GM12878 (cell line): ENCODE data around the gene POU6F2. TPM values are rescaled to one million over a fixed set of nuclear protein-coding genes. Genes with fewer than 3 reads are reported as not detected.

Source experiments
- ATAC-seq: fragments of 200-7000 bp; cut with Tn5 transposase; 3 replicates; pipeline ENCODE4 v1.9.1; 2020; ENCODE audit warnings: mild to moderate bottlenecking, moderate library complexity
- BruUV-seq: library from RNA; stranded (reverse); fragments of 400-500 nt; replicated peaks from 2 replicates; lab custom pipeline; 2021; lab: Mats Ljungman, UMichigan
- CTCF ChIA-PET: fragments of 300-600 bp; sonication (Branson Sonifier 250); formaldehyde crosslinking; extraction: SDS; loops from one replicate; lab custom pipeline; 2021; ENCODE audit warnings: inconsistent platforms; lab: Yijun Ruan, JAX
- POLR2A ChIA-PET: fragments of 350-600 bp; formaldehyde crosslinking; extraction: SDS; loops from one replicate; lab custom pipeline; 2021; ENCODE audit warnings: inconsistent platforms; lab: Charles Lee
- RAD21 ChIA-PET: fragments of 300-600 bp; sonication (Branson Sonifier 250); formaldehyde crosslinking; loops from one replicate; lab custom pipeline; 2023; ENCODE audit warnings: antibody characterized with exemption; ENCODE audit not compliant: unreplicated experiment; lab: Charles Lee
- SMC1A ChIA-PET: fragments of 300-600 bp; sonication (Branson Sonifier 250); formaldehyde crosslinking; loops from one replicate; lab custom pipeline; 2023; ENCODE audit not compliant: unreplicated experiment, uncharacterized antibody; lab: Charles Lee
- DNase-seq: peaks from one replicate; pipeline ENCODE4 v3.0.0-alpha.2; 2011; ENCODE audit warnings: low read depth, low spot score
- FAIRE-seq: peaks from 3 replicates; lab custom pipeline; 2011; peaks lifted over from hg19 to GRCh38; lab: Jason Lieb, UNC
- H2AFZ ChIP-seq: 2 replicates; pipeline ENCODE4 v1.6.0; 2011; ENCODE audit warnings: low read depth, low read length, control low read depth; ENCODE audit not compliant: control insufficient read depth
- H3K27ac ChIP-seq: 2 replicates; pipeline ENCODE4 v1.5.1; 2011; ENCODE audit warnings: control low read depth; ENCODE audit not compliant: control insufficient read depth, insufficient read depth
- H3K27me3 ChIP-seq, 2 experiments: replicated peaks in 1 of 2; 2 replicates each; pipeline versions ENCODE4 v1.6.0 to v1.6.1; 2011; ENCODE audit warnings: low read length in 1 of 2; ENCODE audit not compliant: control insufficient read depth in 2 of 2, insufficient read depth in 2 of 2
- H3K36me3 ChIP-seq, 2 experiments: 2 replicates each; pipeline ENCODE4 v1.5.1; 2011; ENCODE audit warnings: low read length in 1 of 2; ENCODE audit not compliant: control insufficient read depth in 2 of 2, insufficient read depth in 2 of 2
- H3K4me1 ChIP-seq: 2 replicates; pipeline ENCODE4 v1.6.1; 2011; ENCODE audit warnings: mild to moderate bottlenecking, low read length, moderate library complexity, mixed read lengths; ENCODE audit not compliant: control insufficient read depth, insufficient read depth
- H3K4me2 ChIP-seq: 2 replicates; pipeline ENCODE4 v1.6.0; 2011; ENCODE audit warnings: control low read depth; ENCODE audit not compliant: control insufficient read depth, insufficient read depth
- H3K4me3 ChIP-seq: fragments of 200-600 bp; sonication (generic); 2 replicates; pipeline ENCODE4 v1.5.1; 2016
- H3K79me2 ChIP-seq: 2 replicates; pipeline ENCODE4 v1.6.0; 2011; ENCODE audit warnings: low read length; ENCODE audit not compliant: control insufficient read depth, insufficient read depth
- H3K9ac ChIP-seq: 2 replicates; pipeline ENCODE4 v1.8.0; 2011; ENCODE audit warnings: low read length, control low read depth, mixed read lengths; ENCODE audit not compliant: control insufficient read depth, insufficient read depth
- H3K9me3 ChIP-seq: replicated peaks from 3 replicates; pipeline ENCODE4 v1.5.1; 2011; ENCODE audit warnings: mild to moderate bottlenecking, low read length; ENCODE audit not compliant: control insufficient read depth, insufficient read depth
- H4K20me1 ChIP-seq: 2 replicates; pipeline ENCODE4 v1.6.0; 2011; ENCODE audit not compliant: control insufficient read depth, insufficient read depth
- CEBPB ChIP-seq, 2 experiments: fragments of 150-350 bp in 1 of 2; IDR thresholded peaks; 2 replicates each; pipeline ENCODE4 v1.6.1; 2012 to 2014; ENCODE audit warnings: low read depth in 2 of 2, low read length in 2 of 2, borderline replicate concordance in 1 of 2, inconsistent platforms in 1 of 2
- CHD4 ChIP-seq: fragments of 200-600 bp; sonication (generic); IDR thresholded peaks from 2 replicates; pipeline ENCODE4 v1.6.1; 2016; ENCODE audit warnings: mild to moderate bottlenecking
- ESRRA ChIP-seq: IDR thresholded peaks from 2 replicates; pipeline ENCODE4 v1.6.1; 2012; ENCODE audit warnings: mild to moderate bottlenecking, low read length, improper control_type of control experiment
- GABPA ChIP-seq: IDR thresholded peaks from 2 replicates; pipeline ENCODE4 v1.6.1; 2014; ENCODE audit warnings: antibody characterized with exemption, low read depth, mild to moderate bottlenecking, inconsistent platforms
- IKZF1 ChIP-seq: fragments of 450-650 bp; conservative IDR thresholded peaks from 2 replicates; pipeline ENCODE4 v1.6.1; 2017; ENCODE audit warnings: antibody characterized with exemption, mild to moderate bottlenecking
- JUNB ChIP-seq: IDR thresholded peaks from 2 replicates; pipeline ENCODE4 v1.6.1; 2016; ENCODE audit warnings: antibody characterized with exemption, mild to moderate bottlenecking
- MYC ChIP-seq: IDR thresholded peaks from 2 replicates; pipeline ENCODE4 v1.6.1; 2011; ENCODE audit warnings: mild to moderate bottlenecking, low read length, moderate library complexity, inconsistent platforms; ENCODE audit not compliant: insufficient read depth, insufficient replicate concordance, insufficient read length, severe bottlenecking
- NFXL1 ChIP-seq: fragments of 450-650 bp; IDR thresholded peaks from 2 replicates; pipeline ENCODE4 v1.6.1; 2017; ENCODE audit warnings: antibody characterized with exemption, mild to moderate bottlenecking, borderline replicate concordance
- NR2C1 ChIP-seq: fragments of 450-650 bp; IDR thresholded peaks from 2 replicates; pipeline ENCODE4 v1.6.1; 2017; ENCODE audit warnings: antibody characterized with exemption, mild to moderate bottlenecking, moderate library complexity
- POLR2A ChIP-seq: IDR thresholded peaks from 2 replicates; pipeline ENCODE4 v1.6.1; 2011; ENCODE audit warnings: low read depth, mild to moderate bottlenecking, low read length
- SIN3A ChIP-seq: IDR thresholded peaks from 2 replicates; pipeline ENCODE4 v1.6.1; 2012; ENCODE audit warnings: low read depth, low read length, improper control_type of control experiment
- TAF1 ChIP-seq: IDR thresholded peaks from 2 replicates; pipeline ENCODE4 v1.6.1; 2011; ENCODE audit warnings: mild to moderate bottlenecking, low read depth, low read length, borderline replicate concordance
- YBX1 ChIP-seq: fragments of 450-650 bp; IDR thresholded peaks from 2 replicates; pipeline ENCODE4 v1.6.1; 2016; ENCODE audit warnings: antibody characterized with exemption
- whole genome bisulfite sequencing: methylation state at CpG from one replicate; pipeline ENCODE4 v1.1.6; 2016; ENCODE audit warnings: low lambda C conversion rate; ENCODE audit not compliant: insufficient replicate concordance, insufficient coverage; ENCODE audit errors: missing lambda C conversion rate; 5-methylcytosine and 5-hydroxymethylcytosine counted together
- in situ Hi-C: fragments of 300-500 bp; cut with MboI; formaldehyde crosslinking; loops from 9 replicates; pipeline ENCODE4 v1.14.3; 2018; ENCODE audit warnings: mixed read lengths
- intact Hi-C: fragments of 100-400 bp; cut with micrococcal nuclease; formaldehyde crosslinking; loops from one replicate; pipeline ENCODE4 v1.14.2; 2022; ENCODE audit not compliant: unreplicated experiment
- polyA plus RNA-seq, 11 experiments: library from polyadenylated mRNA; depleted of rRNA in 4 of 11; unstranded in 6 of 11; stranded (reverse) in 5 of 11; fragments of >200 nt; fragmentation: Nextera tagmentation in 4 of 11; fragmentation: Illumina TruSeq in 1 of 11; extraction: Ambion mirVana in 4 of 11; extraction: Trizol in 1 of 11; gene quantifications; 1 replicate in 1 of 11; 2 replicates in 10 of 11; pipeline versions ENCODE4 v1.2.1 to v1.2.3, GENCODE V29; 2011 to 2016; ENCODE audit warnings: inconsistent platforms in 2 of 11, missing spikeins in 2 of 11, low read depth in 1 of 11
- total RNA-seq, 4 experiments: library from RNA; depleted of rRNA in 3 of 4; stranded (reverse); fragments of >200 nt in 3 of 4; fragmentation: Illumina TruSeq in 1 of 4; extraction: Trizol in 1 of 4; gene quantifications; 2 replicates each; pipeline versions ENCODE4 v1.2.1 to v1.2.3, GENCODE V29; 2013 to 2021
- TF ChIP-seq, protein P1 (sequence below): fragments of 450-650 bp; IDR thresholded peaks from 2 replicates; pipeline ENCODE4 v1.6.1; 2017; ENCODE audit warnings: mild to moderate bottlenecking, low read depth, inconsistent platforms; ENCODE audit not compliant: poor library complexity, severe bottlenecking

POU6F2 gene
- total and polyA plus RNA-seq, 10 of the 15 experiments (the other 5 are each of a cell fraction or from before 2014, with no cell fraction given) = 0.10 TPM; not detected in 9

DNA sequence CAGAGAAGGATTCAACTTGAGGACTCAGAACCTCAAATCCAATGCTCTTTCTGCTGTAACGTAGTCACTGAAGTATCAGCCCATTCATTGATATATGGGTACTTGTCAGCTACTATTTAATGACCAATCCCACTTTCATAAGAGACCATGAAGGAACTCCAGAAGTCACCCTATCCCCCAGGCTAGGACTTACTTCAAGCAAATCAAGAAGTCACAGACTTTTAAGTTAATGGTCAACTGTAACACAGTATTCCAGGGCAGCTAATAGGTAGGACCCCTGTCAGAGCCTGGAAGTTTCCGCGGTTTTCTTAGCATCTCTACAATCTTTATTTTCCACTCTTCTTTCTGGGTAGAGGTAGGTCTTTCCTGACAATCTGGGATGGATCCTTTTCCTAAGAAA lies 269.9 kb downstream of the POU6F2 start:
- Histone ChIP-seq H3K79me2 (no peaks in the 10 kb centered on the region), H3K27me3 (no peaks in the 10 kb centered on the region; a peak in 1 of 4 replicates), H3K4me1 (no peaks in the 10 kb centered on the region), H2AFZ (no peak overlapping the region), H3K9me3 (no peaks in the 10 kb centered on the region), H3K36me3 (no peaks in the 10 kb centered on the region), H3K4me3 (no peak overlapping the region), H3K27ac (no peak overlapping the region), H3K4me2 (no peak overlapping the region), H4K20me1 (no peaks in the 10 kb centered on the region), H3K9ac (no peak overlapping the region)
- WGBS = 53% methylated on average over 3 of the region's 3 CpGs
- intact Hi-C loops (no loop called here), in situ Hi-C loops (no loop called here)
- ChIA-PET RAD21 (no interaction called here), CTCF (interaction anchor here (1.3 kb wide), 1 partner anchor 206 kb away, joined by 3 read pairs; no protein-coding TSS in a partner anchor), POLR2A (no interaction called here), SMC1A (no interaction called here)
- no peak for FAIRE-seq
- TF ChIP-seq IKZF1 = no peak
- TF ChIP-seq CHD4 = no peak
- BruUV-seq = no TSS peak
- DNase-seq = no peak
- ATAC-seq = no peak

DNA sequence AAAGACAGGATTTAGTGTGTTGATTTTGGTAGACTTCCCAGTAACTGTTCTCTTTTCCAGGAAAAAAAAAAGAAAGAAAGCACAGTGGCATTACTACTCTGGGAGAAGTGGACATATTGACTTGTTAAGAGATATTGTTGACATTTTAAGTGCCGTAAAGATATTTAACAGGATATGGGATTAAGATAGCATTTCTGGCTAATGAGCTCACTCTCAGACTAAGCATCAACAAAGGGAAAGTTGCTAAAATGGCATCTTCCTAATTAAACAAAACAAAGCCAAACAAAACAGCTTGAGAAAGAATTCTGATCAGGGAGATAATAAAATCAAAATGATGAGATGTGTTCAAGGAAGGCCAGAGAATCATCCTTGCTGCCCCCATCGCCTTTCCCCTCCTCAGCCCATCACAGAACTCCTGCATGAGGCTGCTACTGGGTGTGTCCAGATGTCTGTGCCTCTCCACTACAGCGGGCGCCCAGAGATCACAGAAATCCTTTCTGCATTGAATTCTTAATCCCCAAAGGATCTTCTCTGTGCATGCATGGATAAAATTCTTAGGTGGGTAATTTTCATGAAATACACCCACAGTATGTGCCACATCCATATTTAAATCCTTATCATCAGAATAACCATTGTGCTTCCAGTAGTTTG lies 270.5 kb downstream of the POU6F2 start:
- H2AFZ ChIP-seq = no peak overlapping the region
- in situ Hi-C loops = no loop called here
- no peak overlapping the region for H3K4me3 ChIP-seq
- ChIA-PET SMC1A (no interaction called here), POLR2A (no interaction called here), RAD21 (no interaction called here), CTCF (interaction anchor here (0.7 kb wide), 1 partner anchor 40 kb away, joined by 3 read pairs; no protein-coding TSS in a partner anchor)
- no peaks in the 10 kb centered on the region for H3K36me3 ChIP-seq
- H3K79me2 ChIP-seq = no peaks in the 10 kb centered on the region
- H3K27me3 ChIP-seq = no peaks in the 10 kb centered on the region; a peak in 1 of 4 replicates
- intact Hi-C loops = no loop called here
- no peak for DNase-seq
- no peak overlapping the region for H3K9ac ChIP-seq
- 11% methylated on average over 4 of the region's 4 CpGs for WGBS
- no peaks in the 10 kb centered on the region for H4K20me1 ChIP-seq
- no peak overlapping the region for H3K4me2 ChIP-seq
- no peaks in the 10 kb centered on the region for H3K9me3 ChIP-seq
- no peaks in the 10 kb centered on the region for H3K4me1 ChIP-seq
- FAIRE-seq = no peak
- H3K27ac ChIP-seq = no peak overlapping the region
- ATAC-seq = no peak
- BruUV-seq = no TSS peak
- no peak for TF ChIP-seq MYC
- no peak for TF ChIP-seq ESRRA
- TF ChIP-seq NR2C1 = no peak
- no peak for TF ChIP-seq JUNB
- no peak for TF ChIP-seq YBX1
- no peak for TF ChIP-seq SIN3A
- no peak for TF ChIP-seq TAF1
- TF ChIP-seq POLR2A = no peak
- TF ChIP-seq GABPA = no peak
- TF ChIP-seq CEBPB (IDR thresholded peaks at IDR 0.05; ENCODE audit: borderline replicate concordance in 1 of 2, low read depth in 2 of 2, low read length in 2 of 2) = no peak
- TF ChIP-seq NFXL1 = no peak
- TF ChIP-seq, protein P1, sequence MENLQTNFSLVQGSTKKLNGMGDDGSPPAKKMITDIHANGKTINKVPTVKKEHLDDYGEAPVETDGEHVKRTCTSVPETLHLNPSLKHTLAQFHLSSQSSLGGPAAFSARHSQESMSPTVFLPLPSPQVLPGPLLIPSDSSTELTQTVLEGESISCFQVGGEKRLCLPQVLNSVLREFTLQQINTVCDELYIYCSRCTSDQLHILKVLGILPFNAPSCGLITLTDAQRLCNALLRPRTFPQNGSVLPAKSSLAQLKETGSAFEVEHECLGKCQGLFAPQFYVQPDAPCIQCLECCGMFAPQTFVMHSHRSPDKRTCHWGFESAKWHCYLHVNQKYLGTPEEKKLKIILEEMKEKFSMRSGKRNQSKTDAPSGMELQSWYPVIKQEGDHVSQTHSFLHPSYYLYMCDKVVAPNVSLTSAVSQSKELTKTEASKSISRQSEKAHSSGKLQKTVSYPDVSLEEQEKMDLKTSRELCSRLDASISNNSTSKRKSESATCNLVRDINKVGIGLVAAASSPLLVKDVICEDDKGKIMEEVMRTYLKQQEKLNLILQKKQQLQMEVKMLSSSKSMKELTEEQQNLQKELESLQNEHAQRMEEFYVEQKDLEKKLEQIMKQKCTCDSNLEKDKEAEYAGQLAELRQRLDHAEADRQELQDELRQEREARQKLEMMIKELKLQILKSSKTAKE = no peak
